A549 (cell line): ENCODE results near the gene UTP4.

Experiments
- BHLHE40 ChIP-seq: IDR thresholded peaks from 2 replicates; pipeline ENCODE4 v1.6.1; 2012; ENCODE audit warnings: low read depth, low read length, inconsistent platforms
- CBX8 ChIP-seq: fragments of 200-600 bp; sonication (generic); IDR thresholded peaks from 2 replicates; pipeline ENCODE4 v1.6.1; 2016
- CTCF ChIP-seq: fragments of >200 bp; sonication (Bioruptor Twin); formaldehyde crosslinking; IDR thresholded peaks from 3 replicates; pipeline ENCODE4 v1.5.1; 2016
- JUNB ChIP-seq: fragments of >200 bp; sonication (Bioruptor Twin); formaldehyde crosslinking; IDR thresholded peaks from 2 replicates; pipeline ENCODE4 v1.6.1; 2016
- MAFK ChIP-seq: fragments of 450-650 bp; IDR thresholded peaks from 2 replicates; pipeline ENCODE4 v1.6.1; 2014; ENCODE audit not compliant: partially characterized antibody
- NR3C1 ChIP-seq: fragments of >200 bp; sonication (Bioruptor Twin); formaldehyde crosslinking; IDR thresholded peaks from 3 replicates; pipeline ENCODE4 v1.6.1; 2017
- RAD21 ChIP-seq, 2 experiments: fragments of >200 bp in 1 of 2; sonication (Bioruptor Twin) in 1 of 2; formaldehyde crosslinking in 1 of 2; IDR thresholded peaks in 1 of 2; conservative IDR thresholded peaks in 1 of 2; 2 replicates in 1 of 2; 3 replicates in 1 of 2; pipeline ENCODE4 v1.6.1; 2012 to 2018; ENCODE audit warnings: inconsistent platforms in 1 of 2
- RFX5 ChIP-seq: fragments of 450-650 bp; IDR thresholded peaks from 2 replicates; pipeline ENCODE4 v1.7.1; 2014; ENCODE audit warnings: antibody characterized with exemption, mild to moderate bottlenecking, moderate library complexity
- SMC3 ChIP-seq: fragments of >200 bp; sonication (Bioruptor Twin); formaldehyde crosslinking; IDR thresholded peaks from 3 replicates; pipeline ENCODE4 v1.6.1; 2018; ENCODE audit warnings: inconsistent platforms
- USF2 ChIP-seq: fragments of 450-650 bp; IDR thresholded peaks from 2 replicates; pipeline ENCODE4 v1.6.1; 2014; ENCODE audit warnings: antibody characterized with exemption
- TF ChIP-seq, protein P1 (sequence below): IDR thresholded peaks from 2 replicates; pipeline ENCODE4 v1.6.1; 2012
- TF ChIP-seq, protein P2 (sequence below): fragments of 200-600 bp; sonication (generic); IDR thresholded peaks from 2 replicates; pipeline ENCODE4 v1.6.1; 2016; ENCODE audit warnings: antibody characterized with exemption, mild to moderate bottlenecking, moderate library complexity

GRCh38 chr16:69107316-69107962 lies 25.0 kb upstream of the UTP4 start:
- no peak for TF ChIP-seq CTCF
- TF ChIP-seq JUNB = no peak
- no peak for TF ChIP-seq BHLHE40
- TF ChIP-seq RFX5 = no peak
- no peak for TF ChIP-seq USF2
- TF ChIP-seq, protein P1, sequence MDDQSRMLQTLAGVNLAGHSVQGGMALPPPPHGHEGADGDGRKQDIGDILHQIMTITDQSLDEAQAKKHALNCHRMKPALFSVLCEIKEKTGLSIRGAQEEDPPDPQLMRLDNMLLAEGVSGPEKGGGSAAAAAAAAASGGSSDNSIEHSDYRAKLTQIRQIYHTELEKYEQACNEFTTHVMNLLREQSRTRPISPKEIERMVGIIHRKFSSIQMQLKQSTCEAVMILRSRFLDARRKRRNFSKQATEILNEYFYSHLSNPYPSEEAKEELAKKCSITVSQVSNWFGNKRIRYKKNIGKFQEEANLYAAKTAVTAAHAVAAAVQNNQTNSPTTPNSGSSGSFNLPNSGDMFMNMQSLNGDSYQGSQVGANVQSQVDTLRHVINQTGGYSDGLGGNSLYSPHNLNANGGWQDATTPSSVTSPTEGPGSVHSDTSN = no peak
- no peak; a peak in 1 of 5 replicates for TF ChIP-seq RAD21 (conservative IDR thresholded peaks at IDR 0.05 in 1 of 2, IDR thresholded peaks at IDR 0.05 in 1 of 2)
- TF ChIP-seq, protein P2, sequence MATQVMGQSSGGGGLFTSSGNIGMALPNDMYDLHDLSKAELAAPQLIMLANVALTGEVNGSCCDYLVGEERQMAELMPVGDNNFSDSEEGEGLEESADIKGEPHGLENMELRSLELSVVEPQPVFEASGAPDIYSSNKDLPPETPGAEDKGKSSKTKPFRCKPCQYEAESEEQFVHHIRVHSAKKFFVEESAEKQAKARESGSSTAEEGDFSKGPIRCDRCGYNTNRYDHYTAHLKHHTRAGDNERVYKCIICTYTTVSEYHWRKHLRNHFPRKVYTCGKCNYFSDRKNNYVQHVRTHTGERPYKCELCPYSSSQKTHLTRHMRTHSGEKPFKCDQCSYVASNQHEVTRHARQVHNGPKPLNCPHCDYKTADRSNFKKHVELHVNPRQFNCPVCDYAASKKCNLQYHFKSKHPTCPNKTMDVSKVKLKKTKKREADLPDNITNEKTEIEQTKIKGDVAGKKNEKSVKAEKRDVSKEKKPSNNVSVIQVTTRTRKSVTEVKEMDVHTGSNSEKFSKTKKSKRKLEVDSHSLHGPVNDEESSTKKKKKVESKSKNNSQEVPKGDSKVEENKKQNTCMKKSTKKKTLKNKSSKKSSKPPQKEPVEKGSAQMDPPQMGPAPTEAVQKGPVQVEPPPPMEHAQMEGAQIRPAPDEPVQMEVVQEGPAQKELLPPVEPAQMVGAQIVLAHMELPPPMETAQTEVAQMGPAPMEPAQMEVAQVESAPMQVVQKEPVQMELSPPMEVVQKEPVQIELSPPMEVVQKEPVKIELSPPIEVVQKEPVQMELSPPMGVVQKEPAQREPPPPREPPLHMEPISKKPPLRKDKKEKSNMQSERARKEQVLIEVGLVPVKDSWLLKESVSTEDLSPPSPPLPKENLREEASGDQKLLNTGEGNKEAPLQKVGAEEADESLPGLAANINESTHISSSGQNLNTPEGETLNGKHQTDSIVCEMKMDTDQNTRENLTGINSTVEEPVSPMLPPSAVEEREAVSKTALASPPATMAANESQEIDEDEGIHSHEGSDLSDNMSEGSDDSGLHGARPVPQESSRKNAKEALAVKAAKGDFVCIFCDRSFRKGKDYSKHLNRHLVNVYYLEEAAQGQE = no peak
- no peak for TF ChIP-seq NR3C1
- no peak for TF ChIP-seq SMC3
- no peak for TF ChIP-seq CBX8
- TF ChIP-seq MAFK = no peak
